ENCODE results near the gene MRPL32.

The MRPL32 gene

DNA sequence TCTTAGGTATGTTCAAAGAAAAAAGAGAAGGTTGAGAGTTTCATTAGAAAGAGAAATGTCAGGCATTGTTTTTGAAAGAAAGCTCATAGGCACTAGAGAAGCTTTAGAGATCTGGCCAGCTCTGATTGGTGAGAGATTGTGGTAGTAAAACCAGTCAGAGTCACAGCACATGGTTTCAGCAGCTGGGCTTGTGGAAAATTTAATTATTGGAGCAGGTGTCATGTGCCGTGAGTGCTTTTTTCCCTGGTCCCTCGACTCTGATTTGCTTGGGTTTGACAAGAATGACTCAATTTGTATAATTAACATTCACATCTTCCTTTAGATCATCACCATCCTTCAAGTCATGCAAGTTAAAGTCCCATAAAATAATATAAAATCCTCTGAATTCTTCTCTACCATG is 35.2 kb downstream of the MRPL32 start:
- H3K4me3 ChIP-seq (ENCODE audit: control insufficient read depth, low read depth, low read length), result no peak overlapping the region
- TF ChIP-seq, protein P1, sequence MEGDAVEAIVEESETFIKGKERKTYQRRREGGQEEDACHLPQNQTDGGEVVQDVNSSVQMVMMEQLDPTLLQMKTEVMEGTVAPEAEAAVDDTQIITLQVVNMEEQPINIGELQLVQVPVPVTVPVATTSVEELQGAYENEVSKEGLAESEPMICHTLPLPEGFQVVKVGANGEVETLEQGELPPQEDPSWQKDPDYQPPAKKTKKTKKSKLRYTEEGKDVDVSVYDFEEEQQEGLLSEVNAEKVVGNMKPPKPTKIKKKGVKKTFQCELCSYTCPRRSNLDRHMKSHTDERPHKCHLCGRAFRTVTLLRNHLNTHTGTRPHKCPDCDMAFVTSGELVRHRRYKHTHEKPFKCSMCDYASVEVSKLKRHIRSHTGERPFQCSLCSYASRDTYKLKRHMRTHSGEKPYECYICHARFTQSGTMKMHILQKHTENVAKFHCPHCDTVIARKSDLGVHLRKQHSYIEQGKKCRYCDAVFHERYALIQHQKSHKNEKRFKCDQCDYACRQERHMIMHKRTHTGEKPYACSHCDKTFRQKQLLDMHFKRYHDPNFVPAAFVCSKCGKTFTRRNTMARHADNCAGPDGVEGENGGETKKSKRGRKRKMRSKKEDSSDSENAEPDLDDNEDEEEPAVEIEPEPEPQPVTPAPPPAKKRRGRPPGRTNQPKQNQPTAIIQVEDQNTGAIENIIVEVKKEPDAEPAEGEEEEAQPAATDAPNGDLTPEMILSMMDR (IDR thresholded peaks at IDR 0.05; ENCODE audit: control insufficient read depth, insufficient read depth, low read depth, low read length, missing control alignments), result no peak
- DNase-seq (ENCODE audit: low read depth), result no peak

DNA sequence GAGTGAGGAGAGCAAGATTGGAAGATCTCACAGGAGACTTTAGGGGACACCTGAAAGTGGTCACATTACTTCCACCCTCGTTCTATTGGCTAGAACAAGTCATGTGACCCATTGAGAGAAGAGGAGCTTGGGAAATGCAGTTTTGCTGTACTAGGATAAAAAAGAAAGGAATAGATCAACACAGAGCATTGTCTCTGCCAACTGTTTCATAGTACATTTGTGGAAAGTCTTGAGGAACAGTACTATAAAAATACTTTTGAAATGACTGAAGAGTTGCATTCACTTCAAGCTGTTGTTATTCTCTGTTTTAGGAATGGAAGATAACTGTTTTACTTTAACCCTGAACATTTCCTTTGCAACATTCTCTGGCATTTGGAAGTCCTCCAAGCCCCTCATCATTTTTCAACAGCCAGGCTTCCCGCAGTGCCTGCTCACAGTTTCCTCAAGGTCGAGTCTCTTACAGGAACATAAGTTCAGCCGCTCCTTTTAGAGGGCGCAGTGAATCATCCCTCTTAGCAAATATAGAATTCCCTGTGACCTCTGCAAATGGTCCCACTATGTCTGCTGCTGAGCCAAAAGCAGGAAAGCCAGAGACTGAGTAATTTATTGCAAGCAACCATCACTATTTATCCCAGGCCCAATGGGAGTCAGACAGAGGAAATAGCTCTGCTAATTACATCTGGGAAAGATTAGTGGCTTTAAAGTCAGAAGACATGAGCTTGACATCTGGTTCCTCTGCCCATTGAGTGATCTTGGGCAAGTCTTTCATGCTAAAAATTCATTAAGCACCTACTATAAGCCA is 40.7 kb downstream of the MRPL32 start:
- H3K4me3 ChIP-seq (ENCODE audit: control insufficient read depth, low read depth, low read length), result no peak overlapping the region
- TF ChIP-seq, protein P1 (IDR thresholded peaks at IDR 0.05; ENCODE audit: control insufficient read depth, insufficient read depth, low read depth, low read length, missing control alignments), result no peak
- peak; percentile 99 for DNase-seq (ENCODE audit: low read depth)

DNA sequence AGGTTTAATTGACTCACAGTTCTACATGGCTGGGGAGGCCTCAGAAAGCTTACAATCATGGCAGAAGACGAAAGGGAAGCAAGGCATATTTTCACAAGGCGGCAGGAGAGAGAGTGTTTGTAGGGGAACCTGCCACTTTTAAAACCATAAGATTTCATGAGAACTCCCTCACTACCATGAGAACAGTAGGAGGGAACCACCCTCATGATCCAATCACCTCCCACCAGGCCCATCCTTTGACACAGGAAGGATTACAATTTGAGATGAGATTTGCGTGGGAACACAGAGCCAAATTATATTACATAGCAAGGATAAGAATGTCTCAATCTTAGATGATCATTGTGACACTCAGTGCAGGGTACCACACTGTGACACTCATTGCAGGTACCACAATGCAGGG is 44.2 kb downstream of the MRPL32 start:
- DNase-seq (ENCODE audit: low read depth), result no peak
- no peak overlapping the region for H3K4me3 ChIP-seq (ENCODE audit: control insufficient read depth, low read depth, low read length)
- TF ChIP-seq, protein P1 (IDR thresholded peaks at IDR 0.05; ENCODE audit: control insufficient read depth, insufficient read depth, low read depth, low read length, missing control alignments), result no peak

DNA sequence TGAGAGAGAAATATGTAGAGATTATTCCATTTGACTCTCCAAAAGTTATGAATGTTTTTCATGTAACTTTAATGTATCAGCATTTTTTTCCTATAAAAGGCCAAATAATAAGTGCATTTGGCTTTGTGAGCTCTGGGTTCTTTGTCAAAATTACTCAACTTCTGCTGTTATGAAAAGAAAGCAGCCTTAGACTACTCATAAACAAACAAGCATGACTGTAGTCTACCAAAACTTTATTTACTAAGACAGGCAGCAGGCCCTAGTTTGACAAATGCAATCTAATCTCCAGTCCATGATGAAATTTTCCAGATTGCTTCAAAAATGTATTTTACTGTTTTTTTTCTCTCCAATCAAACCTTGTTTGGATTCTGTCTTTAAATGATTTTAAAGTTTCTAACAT is 46.3 kb downstream of the MRPL32 start:
- TF ChIP-seq, protein P1 (IDR thresholded peaks at IDR 0.05; ENCODE audit: control insufficient read depth, insufficient read depth, low read depth, low read length, missing control alignments), result no peak
- no peak for DNase-seq (ENCODE audit: low read depth)
- no peak overlapping the region for H3K4me3 ChIP-seq (ENCODE audit: control insufficient read depth, low read depth, low read length)

DNA sequence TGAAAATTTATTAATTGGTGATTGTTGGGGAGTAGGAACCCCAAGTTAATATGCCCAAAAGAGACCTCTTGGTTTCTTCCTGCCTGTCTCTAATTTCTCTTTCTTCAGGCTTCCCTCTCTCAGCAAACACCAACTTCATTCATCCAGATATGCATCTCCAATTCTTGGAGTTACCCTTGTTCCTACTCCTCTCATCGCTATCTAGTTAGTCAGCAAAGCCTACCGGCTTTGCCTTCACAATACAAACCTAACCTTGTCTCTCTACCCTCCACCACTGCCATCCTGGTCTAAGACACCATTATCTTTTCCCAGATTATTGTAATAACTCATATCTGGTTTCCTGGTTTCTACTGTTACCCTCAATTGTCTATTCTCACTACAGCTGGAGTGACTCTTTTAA is 47.9 kb downstream of the MRPL32 start:
- TF ChIP-seq, protein P1 (IDR thresholded peaks at IDR 0.05; ENCODE audit: control insufficient read depth, insufficient read depth, low read depth, low read length, missing control alignments), result no peak
- H3K4me3 ChIP-seq (ENCODE audit: control insufficient read depth, low read depth, low read length), result no peak overlapping the region
- no peak for DNase-seq (ENCODE audit: low read depth)

DNA sequence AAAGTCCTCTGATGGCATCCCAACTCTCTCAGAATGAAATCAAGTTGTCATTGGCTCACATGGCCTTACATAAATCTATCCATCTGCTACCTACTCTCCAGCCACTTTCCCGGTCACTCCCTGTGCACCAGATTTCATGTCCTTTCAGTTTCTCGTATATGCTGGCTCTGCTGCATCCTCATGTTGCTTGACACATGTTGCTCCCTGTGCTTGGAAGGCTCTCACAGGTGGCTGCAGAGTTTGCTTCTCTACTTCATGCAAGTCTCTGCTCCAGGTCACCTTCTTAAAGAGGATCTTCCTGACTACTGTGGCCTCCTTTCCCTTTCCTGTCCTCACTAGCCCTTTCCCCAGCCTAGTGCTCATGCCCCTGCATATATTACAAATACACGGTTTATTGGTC is 48.3 kb downstream of the MRPL32 start:
- H3K4me3 ChIP-seq (ENCODE audit: control insufficient read depth, low read depth, low read length), result no peak overlapping the region
- DNase-seq (ENCODE audit: low read depth), result no peak
- TF ChIP-seq, protein P1 (IDR thresholded peaks at IDR 0.05; ENCODE audit: control insufficient read depth, insufficient read depth, low read depth, low read length, missing control alignments), result no peak

All from AG09309 (cell line).